ENCODE data around the gene TNNT3. TPM values are rescaled to one million over a fixed set of nuclear protein-coding genes. Genes with fewer than 3 reads are reported as not detected.
A peak's percentile ranks its signal among the peaks of the same experiment; 100 is the strongest.

The TNNT3 gene
- total RNA-seq, 2 donors from 2014 or later: not detected

GRCh38 chr11:1893581-1894359 is 25.7 kb upstream of the TNNT3 start:
- Histone ChIP-seq H3K27me3 (ENCODE audit: control insufficient read depth, insufficient read depth, low read length, poor library complexity, severe bottlenecking) (no peaks in the 10 kb centered on the region), H3K4me1 (ENCODE audit: control insufficient read depth, insufficient read depth, low read length) (peaks cover 9% of the 10 kb centered on the region), H3K27ac (ENCODE audit: low read depth, low read length) (no peak overlapping the region), H3K4me3 (ENCODE audit: low read length) (no peak overlapping the region), H3K9ac (ENCODE audit: extremely low read depth, low read length, poor library complexity, severe bottlenecking) (no peak overlapping the region), H3K36me3 (ENCODE audit: control insufficient read depth, insufficient read depth, low read length) (no peaks in the 10 kb centered on the region), H3K9me3 (ENCODE audit: control insufficient read depth, low read length) (no peaks in the 10 kb centered on the region)
- no peak for TF ChIP-seq CTCF (conservative IDR thresholded peaks at IDR 0.05)
- no peak overlapping the region for H3K4me3 Mint-ChIP-seq
- no peak for DNase-seq
- WGBS, 2 experiments (ENCODE audit: insufficient coverage in 1 of 2, insufficient read length in 1 of 2): 86 to 90% methylated on average over 3 to 5 of the region's 5 CpGs
- H3K27ac Mint-ChIP-seq: no peak overlapping the region
- no peaks in the 10 kb centered on the region for H3K36me3 Mint-ChIP-seq (ENCODE audit: low read depth)
- H3K27me3 Mint-ChIP-seq (ENCODE audit: insufficient read depth): peaks cover 2% of the 10 kb centered on the region
- no peaks in the 10 kb centered on the region for H3K9me3 Mint-ChIP-seq
- H3K4me1 Mint-ChIP-seq: peaks cover 11% of the 10 kb centered on the region

- H3K4me1 ChIP-seq (ENCODE audit: control insufficient read depth, insufficient read depth, low read length): peaks cover 9% of the 10 kb centered on the region
- no peaks in the 10 kb centered on the region for H3K9me3 ChIP-seq (ENCODE audit: control insufficient read depth, low read length)
- H3K4me3 ChIP-seq (ENCODE audit: low read length): no peak overlapping the region
- no peak overlapping the region for H3K4me3 Mint-ChIP-seq
- H3K27me3 ChIP-seq (ENCODE audit: control insufficient read depth, insufficient read depth, low read length, poor library complexity, severe bottlenecking): no peaks in the 10 kb centered on the region
- H3K9me3 Mint-ChIP-seq: no peaks in the 10 kb centered on the region
- peaks cover 2% of the 10 kb centered on the region for H3K27me3 Mint-ChIP-seq (ENCODE audit: insufficient read depth)
- TF ChIP-seq CTCF (conservative IDR thresholded peaks at IDR 0.05): no peak
- H3K9ac ChIP-seq (ENCODE audit: extremely low read depth, low read length, poor library complexity, severe bottlenecking): no peak overlapping the region
- H3K36me3 ChIP-seq (ENCODE audit: control insufficient read depth, insufficient read depth, low read length): no peaks in the 10 kb centered on the region
- no peaks in the 10 kb centered on the region for H3K36me3 Mint-ChIP-seq (ENCODE audit: low read depth)
- peaks cover 11% of the 10 kb centered on the region for H3K4me1 Mint-ChIP-seq
- H3K27ac Mint-ChIP-seq: no peak overlapping the region
- WGBS, 2 experiments (ENCODE audit: insufficient coverage in 1 of 2, insufficient read length in 1 of 2): 84 to 93% methylated on average over 7 to 11 of the region's 11 CpGs
- H3K27ac ChIP-seq (ENCODE audit: low read depth, low read length): no peak overlapping the region
- no peak for DNase-seq
These were observed 24.7 kb upstream of the TNNT3 start for GRCh38 chr11:1894759-1895158.

GRCh38 chr11:1896468-1896867 is 23.0 kb upstream of the TNNT3 start:
- Histone ChIP-seq H3K36me3 (ENCODE audit: control insufficient read depth, insufficient read depth, low read length) (no peaks in the 10 kb centered on the region), H3K4me1 (ENCODE audit: control insufficient read depth, insufficient read depth, low read length) (peaks cover 9% of the 10 kb centered on the region), H3K4me3 (ENCODE audit: low read length) (peak overlapping the region; percentile 11), H3K27me3 (ENCODE audit: control insufficient read depth, insufficient read depth, low read length, poor library complexity, severe bottlenecking) (no peaks in the 10 kb centered on the region), H3K9ac (ENCODE audit: extremely low read depth, low read length, poor library complexity, severe bottlenecking) (no peak overlapping the region), H3K27ac (ENCODE audit: low read depth, low read length) (no peak overlapping the region), H3K9me3 (ENCODE audit: control insufficient read depth, low read length) (no peaks in the 10 kb centered on the region)
- Mint-ChIP-seq H3K9me3 (no peaks in the 10 kb centered on the region), H3K4me1 (peaks cover 11% of the 10 kb centered on the region), H3K27me3 (ENCODE audit: insufficient read depth) (peaks cover 2% of the 10 kb centered on the region), H3K4me3 (no peak overlapping the region), H3K27ac (no peak overlapping the region), H3K36me3 (ENCODE audit: low read depth) (no peaks in the 10 kb centered on the region)
- 82 to 93% methylated on average over 4 to 10 of the region's 10 CpGs for WGBS, 2 experiments (ENCODE audit: insufficient coverage in 1 of 2, insufficient read length in 1 of 2)
- no peak for DNase-seq
- no peak for TF ChIP-seq CTCF (conservative IDR thresholded peaks at IDR 0.05)

All from endodermal cell (in vitro differentiated cells).